ENCODE measurements around the gene ELOVL3.

Gene ELOVL3

GRCh38 chr10:102279104-102279503 lies 53.0 kb downstream of the ELOVL3 start:
- no peak overlapping the region for H3K4me3 ChIP-seq (ENCODE audit: low read depth, low read length)
- no peaks in the 10 kb centered on the region for H3K9me3 ChIP-seq (ENCODE audit: control insufficient read depth, insufficient read depth, low read depth, low read length)
- H3K27ac ChIP-seq (ENCODE audit: low read depth, low read length) = no peak overlapping the region
- peaks cover 6% of the 10 kb centered on the region; the same call in 1 of the 2 replicates for H3K4me1 ChIP-seq (ENCODE audit: control insufficient read depth, insufficient read depth, low read length)
- H3K27me3 ChIP-seq (ENCODE audit: control insufficient read depth, insufficient read depth, low read length) = no peaks in the 10 kb centered on the region
- H3K36me3 ChIP-seq (ENCODE audit: control insufficient read depth, insufficient read depth, low read length) = no peaks in the 10 kb centered on the region
- H3K9ac ChIP-seq (ENCODE audit: low read length) = no peak overlapping the region
